HG03460 (cell line): ENCODE data around the gene SLC47A1.
"Not testable (repeated sequence)": the region's sequence is repeated elsewhere in the genome, so short reads cannot be mapped to it uniquely, and the experiment has no call there.

Experiments used
- ATAC-seq: cut with Tn5 transposase; IDR thresholded peaks from one replicate; pipeline ENCODE4 v1.9.1; 2021; ENCODE audit not compliant: unreplicated experiment

SLC47A1 gene

GRCh38 chr17:19519388-19520291 lies 14.0 kb upstream of the SLC47A1 start:
- not testable (repeated sequence) for ATAC-seq

GRCh38 chr17:19520641-19521040 lies 13.0 kb upstream of the SLC47A1 start:
- no peak for ATAC-seq

GRCh38 chr17:19523690-19524089 lies 10.0 kb upstream of the SLC47A1 start:
- ATAC-seq = no peak

GRCh38 chr17:19526950-19527349 lies 6.7 kb upstream of the SLC47A1 start:
- not testable (repeated sequence) for ATAC-seq

GRCh38 chr17:19531780-19532501 lies 1.7 kb upstream of the SLC47A1 start:
- ATAC-seq = no peak

DNA sequence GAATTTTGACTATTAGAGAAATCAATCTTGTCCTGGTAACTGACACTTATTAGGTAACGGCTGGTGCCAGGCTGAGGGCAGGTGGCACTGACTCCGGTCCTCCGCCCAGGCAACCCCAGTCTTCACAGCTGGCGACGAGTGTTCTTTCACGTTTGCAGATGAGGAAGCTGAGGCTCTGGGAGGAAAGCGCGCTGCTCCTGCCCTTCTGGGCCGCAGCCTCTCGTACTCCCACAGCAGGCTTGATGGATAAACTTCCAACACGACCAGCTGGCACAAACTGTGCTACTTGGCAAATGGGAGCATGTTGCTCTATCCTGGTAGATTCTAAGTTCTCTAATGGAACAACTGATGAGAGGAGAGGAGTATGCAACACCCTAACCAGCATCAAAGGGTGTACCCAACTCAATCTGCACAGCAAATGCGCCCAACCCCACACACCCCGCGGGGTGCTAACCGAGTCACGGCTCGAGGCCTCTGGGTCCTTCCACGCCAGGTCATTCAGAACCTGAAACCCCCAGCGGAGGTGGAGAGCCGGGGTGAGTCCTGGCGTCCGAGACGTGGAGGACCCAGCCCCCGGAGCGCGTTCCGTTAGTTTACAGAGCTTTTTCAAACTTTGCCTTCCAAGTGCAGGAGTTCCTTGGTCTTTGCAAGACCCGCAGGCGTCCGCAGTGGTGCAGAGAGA lies 477 bp upstream of the SLC47A1 start:
- no peak for ATAC-seq

GRCh38 chr17:19534562-19535149 lies 1.0 kb downstream of the SLC47A1 start:
- no peak for ATAC-seq

GRCh38 chr17:19537111-19537510 lies 3.5 kb downstream of the SLC47A1 start:
- no peak for ATAC-seq

GRCh38 chr17:19538095-19539039 lies 4.7 kb downstream of the SLC47A1 start:
- ATAC-seq = no peak

DNA sequence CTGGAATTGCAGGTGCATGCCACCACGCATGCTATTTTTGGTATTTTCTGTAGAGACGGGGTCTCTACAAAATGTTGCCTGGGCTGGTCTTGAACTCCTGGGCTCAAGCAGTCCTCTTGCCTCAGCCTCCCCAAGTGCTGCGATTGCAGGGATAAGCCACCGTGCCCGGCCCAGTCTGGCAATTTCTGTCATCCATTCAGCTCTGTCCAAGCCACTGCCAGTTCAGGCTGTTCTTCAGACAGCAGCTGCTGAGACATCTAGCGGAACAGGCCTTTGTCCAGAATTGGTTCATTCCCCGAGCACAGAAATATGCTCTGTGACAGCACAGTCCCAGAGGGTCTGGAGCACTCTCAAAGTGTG lies 5.4 kb downstream of the SLC47A1 start:
- no peak for ATAC-seq

DNA sequence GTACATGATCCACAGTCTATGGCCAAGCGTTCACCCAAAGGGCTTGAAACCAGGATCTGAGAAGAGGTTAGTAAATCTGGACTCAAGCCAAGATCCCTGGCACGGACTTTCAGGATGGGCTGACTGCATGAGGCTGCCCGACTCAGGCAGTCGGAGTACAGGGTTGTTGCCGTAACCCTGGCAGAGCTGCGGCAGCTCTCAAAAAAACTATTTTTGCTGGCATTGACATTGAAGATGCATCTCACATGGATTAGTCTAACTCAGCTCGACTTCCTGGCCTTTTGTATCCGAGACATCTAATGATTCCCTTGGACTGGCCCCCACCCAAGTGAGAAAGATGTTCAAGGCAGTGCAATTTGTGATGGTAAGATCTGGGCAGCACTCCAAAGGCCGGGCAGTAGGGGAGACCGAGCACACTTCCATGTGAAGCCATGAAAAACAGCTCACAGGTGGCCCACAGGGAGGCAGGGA lies 6.2 kb downstream of the SLC47A1 start:
- ATAC-seq = no peak

DNA sequence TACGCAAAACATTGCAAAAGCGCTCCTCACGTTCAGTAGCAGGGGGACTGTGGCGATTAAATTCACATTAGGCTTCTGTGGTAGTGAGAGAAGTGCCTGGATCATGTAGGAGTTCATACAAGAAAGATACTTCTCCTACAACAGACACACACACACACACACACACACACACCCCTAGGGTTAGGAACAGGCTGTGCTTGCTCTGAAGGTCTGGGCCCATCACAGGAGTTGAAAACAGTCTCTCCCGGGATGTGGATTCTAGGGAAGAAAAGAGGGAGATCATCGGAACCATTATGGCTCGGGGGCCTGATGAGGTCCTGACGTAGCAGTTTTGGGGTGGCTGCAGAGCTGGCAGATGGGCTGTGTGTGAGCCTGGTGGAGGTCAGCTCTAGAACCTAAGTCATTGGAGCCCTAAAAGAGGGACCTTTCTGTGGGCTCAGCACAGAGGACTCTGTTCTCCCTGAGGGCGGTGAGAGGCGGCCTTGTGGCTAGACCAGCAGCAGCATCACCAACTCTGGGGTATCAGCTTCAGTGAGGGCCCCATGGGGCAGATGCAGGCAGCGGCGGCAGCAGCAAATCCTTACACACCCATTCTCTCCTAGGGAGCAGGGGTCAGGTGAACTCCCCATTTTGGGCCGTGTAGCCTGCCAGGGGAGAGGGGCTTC lies 7.2 kb downstream of the SLC47A1 start:
- no peak for ATAC-seq

GRCh38 chr17:19541445-19541844 lies 7.8 kb downstream of the SLC47A1 start:
- ATAC-seq = no peak

GRCh38 chr17:19542247-19542646 lies 8.6 kb downstream of the SLC47A1 start:
- ATAC-seq = no peak

GRCh38 chr17:19544366-19544765 lies 10.7 kb downstream of the SLC47A1 start:
- no peak for ATAC-seq

DNA sequence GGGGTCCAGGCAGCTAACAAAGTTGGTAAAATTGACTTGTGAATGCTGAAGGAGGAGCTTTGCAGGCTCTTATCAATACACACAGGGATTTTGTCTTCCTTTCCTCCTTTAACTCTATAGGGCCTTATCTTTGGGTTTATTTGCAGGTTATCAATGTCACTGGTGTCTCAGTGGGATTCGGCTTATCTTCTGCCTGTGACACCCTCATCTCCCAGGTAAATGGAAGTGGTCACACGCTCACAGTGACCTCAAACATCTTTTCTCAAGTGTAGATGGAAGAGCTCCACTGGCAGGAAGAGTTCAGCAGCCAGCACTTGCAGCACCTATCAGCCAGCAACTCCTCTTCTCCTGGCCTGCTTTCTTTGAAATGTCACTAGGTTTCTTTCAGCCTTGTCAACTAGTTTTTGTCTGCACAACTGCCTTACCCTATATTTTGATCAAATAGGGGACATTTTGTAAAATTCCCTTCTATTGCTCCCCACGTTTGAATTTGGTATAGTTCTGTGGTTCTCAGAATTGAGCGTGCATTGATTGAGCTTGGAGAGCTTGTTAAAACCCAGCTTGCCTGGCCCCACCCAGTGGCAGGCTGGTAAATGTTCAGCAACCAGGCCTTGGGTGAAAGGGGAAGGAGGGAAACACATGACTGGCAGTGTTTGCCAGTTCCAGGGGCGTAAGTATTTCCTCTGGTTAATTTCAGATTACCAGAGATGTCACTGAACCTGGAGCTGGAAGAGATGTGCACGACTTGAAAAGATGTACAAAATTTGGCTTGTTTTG lies 12.8 kb downstream of the SLC47A1 start:
- no peak for ATAC-seq

DNA sequence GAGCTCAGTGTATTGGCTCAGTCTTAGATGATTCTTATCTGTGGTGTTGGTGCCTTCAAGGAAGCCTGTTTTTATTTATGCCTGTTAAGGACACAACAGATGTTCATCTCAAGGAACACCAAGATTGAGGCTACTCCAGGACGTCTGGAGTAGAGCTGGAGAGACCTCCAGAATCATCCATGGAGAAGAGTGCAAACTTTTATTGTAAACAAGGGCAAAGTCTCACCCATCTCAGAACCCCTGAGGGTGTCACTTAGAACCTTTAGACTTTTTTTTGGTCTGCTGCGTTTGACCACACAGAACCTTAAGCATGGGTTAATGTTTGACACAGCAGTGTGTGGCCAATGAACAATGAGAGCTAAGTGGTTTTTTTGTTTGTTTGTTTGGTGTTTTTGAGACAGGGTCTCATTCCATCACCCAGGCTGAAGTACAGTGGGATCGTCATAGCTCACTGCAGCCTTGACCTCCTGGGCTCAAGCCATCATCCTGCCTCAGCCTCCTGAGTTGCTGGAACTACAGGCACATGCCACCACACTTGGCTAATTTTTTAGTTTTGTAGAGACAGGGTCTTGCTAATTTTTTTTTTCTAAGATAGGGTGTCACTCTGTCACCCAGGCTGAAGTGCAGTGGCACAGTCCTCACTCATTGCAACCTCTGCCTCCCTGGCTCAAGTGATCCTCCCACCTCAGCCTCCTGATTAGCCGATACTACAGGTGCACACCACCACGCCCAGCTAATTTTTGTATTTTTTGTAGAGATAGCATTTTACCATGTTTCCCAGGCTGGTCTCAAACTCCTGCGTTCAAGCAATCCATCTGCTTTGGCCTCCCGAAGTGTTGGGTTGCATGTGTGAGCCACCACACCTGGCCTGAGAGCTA lies 16.3 kb downstream of the SLC47A1 start:
- ATAC-seq = no peak

DNA sequence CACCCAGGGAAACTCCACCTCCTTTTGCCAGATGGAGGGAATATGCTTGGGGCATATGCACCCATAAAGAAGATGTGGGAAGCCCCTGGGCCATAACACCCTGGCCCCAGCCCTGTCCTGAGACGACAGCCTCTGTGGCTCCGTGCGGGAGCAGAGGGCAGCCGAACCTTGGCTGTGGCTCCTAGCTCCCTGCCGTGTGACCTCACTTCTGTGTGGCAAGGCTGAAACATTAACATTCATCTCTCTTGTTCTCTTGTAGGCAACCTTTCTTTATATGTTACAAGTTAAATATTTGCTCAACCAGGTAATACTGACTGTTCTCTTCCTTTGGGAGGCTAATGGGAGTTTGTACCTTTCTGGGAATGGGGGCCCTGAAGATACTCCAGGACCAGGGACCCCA lies 17.5 kb downstream of the SLC47A1 start:
- no peak for ATAC-seq
